Natural killer cell treated with Interleukin-12 subunit alpha and Interleukin-12 subunit beta and Interleukin-15 and Interleukin-18, amount 100 ng/mL, for 72 hours (primary cell): Measurements from ENCODE around the gene C6orf89. TPM values are rescaled to one million over a fixed set of nuclear protein-coding genes. Genes with fewer than 3 reads are reported as not detected.
"Not testable (repeated sequence)": the region's sequence is repeated elsewhere in the genome, so short reads cannot be mapped to it uniquely, and the experiment has no call there.

ENCODE experiments used
- ATAC-seq, 2 donors: fragments of 150-1000 bp; cut with Tn5 transposase in 1 of 2; sonication (Bioruptor Pico), chemical (Tn5 transposase) in 1 of 2; 2 replicates each; pipeline ENCODE4 v1.10.0; 2021
- DNase-seq: peaks from one replicate; pipeline ENCODE4 v3.0.0; 2022; ENCODE audit warnings: low spot score
- H3K27ac Mint-ChIP-seq, 2 donors: 1 replicate in 1 of 2; 2 replicates in 1 of 2; pipeline ENCODE4 v1.8.0; 2022; ENCODE audit warnings: mixed read lengths in 2 of 2, mild to moderate bottlenecking in 1 of 2, moderate library complexity in 1 of 2
- H3K27me3 Mint-ChIP-seq, 2 donors: 1 replicate in 1 of 2; 2 replicates in 1 of 2; pipeline ENCODE4 v1.8.0; 2022; ENCODE audit warnings: mixed read lengths in 2 of 2
- H3K36me3 Mint-ChIP-seq: one replicate; pipeline ENCODE4 v1.8.0; 2022; ENCODE audit warnings: mixed read lengths
- H3K4me1 Mint-ChIP-seq, 2 donors: 1 replicate in 1 of 2; 2 replicates in 1 of 2; pipeline ENCODE4 v1.8.0; 2022; ENCODE audit warnings: low read depth in 2 of 2, mixed read lengths in 2 of 2, mild to moderate bottlenecking in 1 of 2
- H3K4me3 Mint-ChIP-seq: one replicate; pipeline ENCODE4 v1.8.0; 2022; ENCODE audit warnings: mixed read lengths
- H3K9me3 Mint-ChIP-seq: 2 replicates; pipeline ENCODE4 v1.8.0; 2022; ENCODE audit warnings: mixed read lengths
- total RNA-seq, 2 donors: library from RNA; stranded (reverse); gene quantifications; one replicate each; pipeline ENCODE4 v1.2.3, GENCODE V29; 2022

Gene C6orf89
- total RNA-seq, 2 donors from 2014 or later: 40.4 to 44.4 TPM

GRCh38 chr6:36942329-36942728 lies 56.6 kb downstream of the C6orf89 start:
- H3K9me3 Mint-ChIP-seq, H3K4me3 Mint-ChIP-seq, H3K4me1 Mint-ChIP-seq, DNase-seq, H3K36me3 Mint-ChIP-seq, H3K27ac Mint-ChIP-seq, ATAC-seq: not testable (repeated sequence)
- H3K27me3 Mint-ChIP-seq: peaks cover 8 to 18% of the 10 kb centered on the region in 2 donors

GRCh38 chr6:36944650-36945049 lies 58.9 kb downstream of the C6orf89 start:
- no peaks in the 10 kb centered on the region for H3K9me3 Mint-ChIP-seq
- peaks cover 0 to 2% of the 10 kb centered on the region in 2 donors for H3K4me1 Mint-ChIP-seq
- H3K36me3 Mint-ChIP-seq: no peaks in the 10 kb centered on the region
- DNase-seq (no peak), ATAC-seq (no peak)
- no peak overlapping the region for H3K27ac Mint-ChIP-seq
- no peak overlapping the region for H3K4me3 Mint-ChIP-seq
- H3K27me3 Mint-ChIP-seq: peaks cover 13 to 29% of the 10 kb centered on the region in 2 donors

GRCh38 chr6:36945301-36945700 lies 59.5 kb downstream of the C6orf89 start:
- DNase-seq (no peak), ATAC-seq (no peak)
- Mint-ChIP-seq H3K27me3 (peaks cover 19 to 34% of the 10 kb centered on the region in 2 donors), H3K9me3 (no peaks in the 10 kb centered on the region), H3K27ac (no peak overlapping the region), H3K4me3 (no peak overlapping the region), H3K4me1 (peaks cover 0 to 2% of the 10 kb centered on the region in 2 donors), H3K36me3 (no peaks in the 10 kb centered on the region)

GRCh38 chr6:36946526-36946925 lies 60.8 kb downstream of the C6orf89 start:
- Mint-ChIP-seq H3K36me3 (no peaks in the 10 kb centered on the region), H3K27ac (no peak overlapping the region), H3K9me3 (no peaks in the 10 kb centered on the region), H3K27me3 (peaks cover 21 to 36% of the 10 kb centered on the region in 2 donors), H3K4me3 (no peak overlapping the region), H3K4me1 (peaks cover 0 to 2% of the 10 kb centered on the region in 2 donors)
- ATAC-seq (no peak), DNase-seq (no peak)

GRCh38 chr6:36947570-36948351 lies 62.0 kb downstream of the C6orf89 start:
- Mint-ChIP-seq H3K9me3 (no peaks in the 10 kb centered on the region), H3K27ac (no peak overlapping the region), H3K36me3 (no peaks in the 10 kb centered on the region), H3K4me3 (no peak overlapping the region), H3K4me1 (peaks cover 0 to 2% of the 10 kb centered on the region in 2 donors), H3K27me3 (peaks cover 21 to 36% of the 10 kb centered on the region in 2 donors)
- no peak for DNase-seq
- no peak for ATAC-seq

GRCh38 chr6:36949076-36949475 lies 63.3 kb downstream of the C6orf89 start:
- not testable (repeated sequence) for H3K9me3 Mint-ChIP-seq, H3K27ac Mint-ChIP-seq, DNase-seq, ATAC-seq, H3K4me1 Mint-ChIP-seq, H3K4me3 Mint-ChIP-seq, H3K36me3 Mint-ChIP-seq
- H3K27me3 Mint-ChIP-seq: peaks cover 20 to 37% of the 10 kb centered on the region in 2 donors

- Mint-ChIP-seq H3K27ac (no peak overlapping the region), H3K9me3 (no peaks in the 10 kb centered on the region), H3K4me3 (no peak overlapping the region), H3K36me3 (no peaks in the 10 kb centered on the region), H3K27me3 (peaks cover 24 to 41% of the 10 kb centered on the region in 2 donors), H3K4me1 (peaks cover 13 to 16% of the 10 kb centered on the region in 2 donors)
- DNase-seq (no peak), ATAC-seq (no peak)
Observed at GRCh38 chr6:36949636-36950035, 63.9 kb downstream of the C6orf89 start.

GRCh38 chr6:36953931-36954261 lies 68.1 kb downstream of the C6orf89 start:
- DNase-seq (no peak), ATAC-seq (no peak)
- H3K9me3 Mint-ChIP-seq: no peaks in the 10 kb centered on the region
- H3K4me1 Mint-ChIP-seq: peaks cover 26 to 29% of the 10 kb centered on the region in 2 donors
- H3K27me3 Mint-ChIP-seq: peaks cover 24 to 46% of the 10 kb centered on the region in 2 donors
- peak overlapping the region in 1 of 2 donors; percentile 49 for H3K27ac Mint-ChIP-seq
- no peak overlapping the region for H3K4me3 Mint-ChIP-seq
- H3K36me3 Mint-ChIP-seq: no peaks in the 10 kb centered on the region

- Mint-ChIP-seq H3K36me3 (no peaks in the 10 kb centered on the region), H3K9me3 (no peaks in the 10 kb centered on the region), H3K4me1 (peaks cover 26 to 29% of the 10 kb centered on the region in 2 donors), H3K27me3 (peaks cover 21 to 43% of the 10 kb centered on the region in 2 donors), H3K27ac (peak within 1 kb of the TSS; percentile 12 to 49), H3K4me3 (peak within 1 kb of the TSS; percentile 33)
- peak in 1 of 2 donors; percentile 61 for ATAC-seq
- DNase-seq: no peak
Observed at GRCh38 chr6:36954262-36954931, 68.6 kb downstream of the C6orf89 start, which contains the start of gene PI16. TSS of gene PI16 (plus strand) at chr6:36954738. CDS start at chr6:36954761, 23 bp downstream.

- no peaks in the 10 kb centered on the region for H3K36me3 Mint-ChIP-seq
- DNase-seq: no peak
- H3K27me3 Mint-ChIP-seq: peaks cover 14 to 35% of the 10 kb centered on the region in 2 donors
- peaks cover 26 to 29% of the 10 kb centered on the region in 2 donors for H3K4me1 Mint-ChIP-seq
- H3K27ac Mint-ChIP-seq: peak overlapping the region; percentile 12 to 23
- ATAC-seq: no peak
- H3K4me3 Mint-ChIP-seq: peak overlapping the region; percentile 11
- H3K9me3 Mint-ChIP-seq: no peaks in the 10 kb centered on the region
Observed at GRCh38 chr6:36955136-36955535, 69.4 kb downstream of the C6orf89 start.

- ATAC-seq: no peak
- peaks cover 11 to 32% of the 10 kb centered on the region in 2 donors for H3K27me3 Mint-ChIP-seq
- no peaks in the 10 kb centered on the region for H3K36me3 Mint-ChIP-seq
- DNase-seq: no peak
- H3K4me3 Mint-ChIP-seq: peak overlapping the region; percentile 11
- H3K4me1 Mint-ChIP-seq: peaks cover 26 to 29% of the 10 kb centered on the region in 2 donors
- peak overlapping the region; percentile 12 to 23 for H3K27ac Mint-ChIP-seq
- no peaks in the 10 kb centered on the region for H3K9me3 Mint-ChIP-seq
Observed at GRCh38 chr6:36955671-36956445, 70.1 kb downstream of the C6orf89 start.

- H3K9me3 Mint-ChIP-seq: no peaks in the 10 kb centered on the region
- H3K27ac Mint-ChIP-seq: no peak overlapping the region
- H3K4me1 Mint-ChIP-seq: peaks cover 26 to 31% of the 10 kb centered on the region in 2 donors
- ATAC-seq (no peak), DNase-seq (no peak)
- H3K27me3 Mint-ChIP-seq: peaks cover 11 to 35% of the 10 kb centered on the region in 2 donors
- no peak overlapping the region for H3K4me3 Mint-ChIP-seq
- no peaks in the 10 kb centered on the region for H3K36me3 Mint-ChIP-seq
Observed at GRCh38 chr6:36956446-36956820, 70.7 kb downstream of the C6orf89 start.

GRCh38 chr6:36957773-36958271 lies 72.1 kb downstream of the C6orf89 start:
- H3K27ac Mint-ChIP-seq: no peak overlapping the region
- H3K27me3 Mint-ChIP-seq: peaks cover 11 to 36% of the 10 kb centered on the region in 2 donors
- DNase-seq: no peak
- no peak overlapping the region for H3K4me3 Mint-ChIP-seq
- no peaks in the 10 kb centered on the region for H3K36me3 Mint-ChIP-seq
- H3K4me1 Mint-ChIP-seq: peaks cover 27 to 34% of the 10 kb centered on the region in 2 donors
- no peak for ATAC-seq
- no peaks in the 10 kb centered on the region for H3K9me3 Mint-ChIP-seq
